Ascending aorta (tissue), 2 donors: ENCODE data around the gene NKAIN2. TPM values are rescaled to one million over a fixed set of nuclear protein-coding genes. Genes with fewer than 3 reads are reported as not detected.

Experiments
- DNase-seq, 2 donors: peaks; one replicate each; pipeline ENCODE4 v3.0.0-alpha.2; 2019; ENCODE audit warnings: low spot score in 2 of 2
- H3K27ac ChIP-seq, 2 donors: fragments of 200-600 bp; sonication (generic); one replicate each; pipeline ENCODE4 v1.5.1; 2016 to 2017; ENCODE audit warnings: mild to moderate bottlenecking in 1 of 2
- H3K27me3 ChIP-seq: fragments of 200-600 bp; sonication (generic); one replicate; pipeline ENCODE4 v1.5.1; 2017
- H3K36me3 ChIP-seq, 2 donors: fragments of 200-600 bp; sonication (generic); one replicate each; pipeline ENCODE4 v1.5.1; 2016
- H3K4me1 ChIP-seq, 2 donors: fragments of 200-600 bp; sonication (generic); one replicate each; pipeline ENCODE4 v1.5.1; 2016 to 2017; ENCODE audit warnings: mild to moderate bottlenecking in 1 of 2
- H3K4me3 ChIP-seq, 2 donors: fragments of 200-600 bp; sonication (generic); one replicate each; pipeline ENCODE4 v1.5.1; 2016 to 2017; ENCODE audit warnings: mild to moderate bottlenecking in 1 of 2
- H3K9me3 ChIP-seq, 2 donors: fragments of 200-600 bp; sonication (generic); one replicate each; pipeline ENCODE4 v1.5.1; 2016
- intact Hi-C: fragments of 100-400 bp; cut with DNase I; formaldehyde crosslinking; loops from one replicate; pipeline ENCODE4 v1.15.1; 2023
- total RNA-seq: library from RNA; depleted of rRNA; stranded (reverse); fragments of >200 nt; gene quantifications from one replicate; pipeline ENCODE4 v1.1.0, GENCODE V29; 2016
- TF ChIP-seq, protein P1 (sequence below), 3 experiments: fragments of 200-600 bp in 2 of 3; fragments of 450-650 bp in 1 of 3; sonication (generic) in 2 of 3; IDR thresholded peaks; one replicate each; pipeline ENCODE4 v1.5.1; 2016 to 2019; ENCODE audit warnings: antibody characterized with exemption in 3 of 3, mild to moderate bottlenecking in 1 of 3, moderate library complexity in 1 of 3

NKAIN2 gene
- total RNA-seq, 1 donor from 2014 or later, result 0.11 TPM

- H3K4me1 ChIP-seq, result no peaks in the 10 kb centered on the region
- no peak overlapping the region for H3K27ac ChIP-seq
- TF ChIP-seq, protein P1, sequence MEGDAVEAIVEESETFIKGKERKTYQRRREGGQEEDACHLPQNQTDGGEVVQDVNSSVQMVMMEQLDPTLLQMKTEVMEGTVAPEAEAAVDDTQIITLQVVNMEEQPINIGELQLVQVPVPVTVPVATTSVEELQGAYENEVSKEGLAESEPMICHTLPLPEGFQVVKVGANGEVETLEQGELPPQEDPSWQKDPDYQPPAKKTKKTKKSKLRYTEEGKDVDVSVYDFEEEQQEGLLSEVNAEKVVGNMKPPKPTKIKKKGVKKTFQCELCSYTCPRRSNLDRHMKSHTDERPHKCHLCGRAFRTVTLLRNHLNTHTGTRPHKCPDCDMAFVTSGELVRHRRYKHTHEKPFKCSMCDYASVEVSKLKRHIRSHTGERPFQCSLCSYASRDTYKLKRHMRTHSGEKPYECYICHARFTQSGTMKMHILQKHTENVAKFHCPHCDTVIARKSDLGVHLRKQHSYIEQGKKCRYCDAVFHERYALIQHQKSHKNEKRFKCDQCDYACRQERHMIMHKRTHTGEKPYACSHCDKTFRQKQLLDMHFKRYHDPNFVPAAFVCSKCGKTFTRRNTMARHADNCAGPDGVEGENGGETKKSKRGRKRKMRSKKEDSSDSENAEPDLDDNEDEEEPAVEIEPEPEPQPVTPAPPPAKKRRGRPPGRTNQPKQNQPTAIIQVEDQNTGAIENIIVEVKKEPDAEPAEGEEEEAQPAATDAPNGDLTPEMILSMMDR (IDR thresholded peaks at IDR 0.05), result no peak
- H3K4me3 ChIP-seq, result no peak overlapping the region
- no peaks in the 10 kb centered on the region for H3K36me3 ChIP-seq
- no peaks in the 10 kb centered on the region for H3K27me3 ChIP-seq
- intact Hi-C loops, result no loop called here
- no peak for DNase-seq
- H3K9me3 ChIP-seq, result no peaks in the 10 kb centered on the region
These were observed 854.4 kb downstream of the NKAIN2 start for GRCh38 chr6:124658053-124658452.

DNA sequence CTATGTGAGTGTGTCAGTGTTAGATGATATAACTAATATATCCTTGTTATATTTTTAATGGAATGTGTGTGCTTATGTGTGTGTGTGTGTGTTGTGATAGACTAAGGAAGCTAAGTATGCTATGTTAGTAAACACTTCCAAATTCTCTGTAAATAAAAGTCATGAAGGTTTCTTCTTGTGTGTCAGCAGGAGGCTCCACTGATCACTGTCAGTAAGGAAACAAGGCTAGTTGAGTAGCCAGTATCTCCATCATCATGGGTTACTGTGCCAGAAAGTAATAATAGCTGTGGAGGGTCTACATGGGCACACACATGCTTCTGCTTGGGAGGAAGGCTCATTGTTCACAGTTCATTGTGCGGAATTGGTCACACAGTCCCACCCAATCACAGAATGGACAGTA, 855.8 kb downstream of the NKAIN2 start:
- no peak overlapping the region for H3K27ac ChIP-seq
- no peaks in the 10 kb centered on the region for H3K4me1 ChIP-seq
- H3K9me3 ChIP-seq, result no peaks in the 10 kb centered on the region
- no peak overlapping the region for H3K4me3 ChIP-seq
- DNase-seq, result no peak
- H3K36me3 ChIP-seq, result no peaks in the 10 kb centered on the region
- TF ChIP-seq, protein P1 (IDR thresholded peaks at IDR 0.05), result no peak
- no peaks in the 10 kb centered on the region for H3K27me3 ChIP-seq
- intact Hi-C loops, result no loop called here

- DNase-seq, result no peak
- H3K4me3 ChIP-seq, result no peak overlapping the region
- H3K9me3 ChIP-seq, result no peaks in the 10 kb centered on the region
- no peak overlapping the region for H3K27ac ChIP-seq
- TF ChIP-seq, protein P1 (IDR thresholded peaks at IDR 0.05), result no peak
- intact Hi-C loops, result no loop called here
- no peaks in the 10 kb centered on the region for H3K27me3 ChIP-seq
- H3K4me1 ChIP-seq, result no peaks in the 10 kb centered on the region
- no peaks in the 10 kb centered on the region for H3K36me3 ChIP-seq
These were observed 856.5 kb downstream of the NKAIN2 start for GRCh38 chr6:124660185-124660584.

GRCh38 chr6:124661097-124661661, 857.5 kb downstream of the NKAIN2 start:
- TF ChIP-seq, protein P1 (IDR thresholded peaks at IDR 0.05), result no peak
- H3K36me3 ChIP-seq, result no peaks in the 10 kb centered on the region
- DNase-seq, result no peak
- intact Hi-C loops, result no loop called here
- H3K4me3 ChIP-seq, result no peak overlapping the region
- H3K4me1 ChIP-seq, result no peaks in the 10 kb centered on the region
- H3K9me3 ChIP-seq, result no peaks in the 10 kb centered on the region
- no peaks in the 10 kb centered on the region for H3K27me3 ChIP-seq
- H3K27ac ChIP-seq, result no peak overlapping the region

- H3K36me3 ChIP-seq, result no peaks in the 10 kb centered on the region
- no peaks in the 10 kb centered on the region for H3K27me3 ChIP-seq
- no peak overlapping the region for H3K4me3 ChIP-seq
- no peak overlapping the region for H3K27ac ChIP-seq
- H3K9me3 ChIP-seq, result no peaks in the 10 kb centered on the region
- TF ChIP-seq, protein P1 (IDR thresholded peaks at IDR 0.05), result no peak
- no peak for DNase-seq
- H3K4me1 ChIP-seq, result no peaks in the 10 kb centered on the region
- intact Hi-C loops, result no loop called here
These were observed 864.4 kb downstream of the NKAIN2 start for GRCh38 chr6:124668028-124668427.
